GM19351 (cell line): Measurements from ENCODE around the gene IGLL1.

Experiments used
- ATAC-seq: cut with Tn5 transposase; IDR thresholded peaks from one replicate; pipeline ENCODE4 v1.9.1; 2021; ENCODE audit warnings: mild to moderate bottlenecking, moderate library complexity; ENCODE audit not compliant: unreplicated experiment

IGLL1 gene

DNA sequence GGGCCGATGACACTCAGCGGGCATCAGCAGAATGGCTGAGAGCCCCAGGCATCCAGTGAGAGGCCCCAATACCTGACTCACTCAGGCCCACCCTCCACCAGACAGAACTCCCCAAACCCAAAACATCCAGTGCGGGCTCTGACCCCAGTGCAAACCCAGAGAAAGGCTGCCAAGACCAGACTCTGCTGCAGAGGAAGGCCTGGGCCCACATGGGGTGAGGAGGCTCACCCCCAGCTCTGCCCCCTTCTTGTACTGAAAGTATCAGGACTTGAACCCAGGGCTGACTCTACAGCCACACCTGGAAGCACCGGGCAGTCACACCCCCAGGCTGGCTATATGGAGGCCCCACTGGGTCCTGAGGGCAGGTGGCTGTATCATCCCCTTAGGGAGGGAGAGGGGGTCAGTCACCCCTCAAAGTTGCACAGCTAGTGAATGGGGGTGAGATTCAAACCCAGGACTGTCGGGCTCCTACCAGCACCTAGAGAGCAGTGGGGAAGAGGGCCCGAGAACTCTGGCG lies 49.3 kb downstream of the IGLL1 start:
- no peak for ATAC-seq

DNA sequence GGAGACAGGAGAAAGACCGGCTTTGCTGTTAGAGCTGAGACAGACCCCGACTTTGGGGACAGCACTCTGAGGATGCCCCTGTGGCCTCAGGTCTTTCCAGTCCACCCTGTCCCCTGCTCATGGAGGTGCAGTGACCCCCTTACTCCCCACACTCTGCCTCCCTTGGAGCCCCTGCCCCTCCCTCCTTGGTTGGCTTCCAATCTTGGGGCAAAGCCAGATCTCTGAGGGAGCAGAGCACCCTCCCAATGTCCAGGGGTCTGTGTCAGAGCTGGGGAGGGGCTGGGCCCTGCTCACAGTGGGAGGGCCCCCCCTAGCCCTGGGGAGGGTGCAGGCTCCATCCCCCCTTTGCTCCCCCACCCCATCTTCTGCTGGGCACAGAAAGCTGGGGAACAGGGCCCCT lies 50.0 kb downstream of the IGLL1 start:
- ATAC-seq = no peak

DNA sequence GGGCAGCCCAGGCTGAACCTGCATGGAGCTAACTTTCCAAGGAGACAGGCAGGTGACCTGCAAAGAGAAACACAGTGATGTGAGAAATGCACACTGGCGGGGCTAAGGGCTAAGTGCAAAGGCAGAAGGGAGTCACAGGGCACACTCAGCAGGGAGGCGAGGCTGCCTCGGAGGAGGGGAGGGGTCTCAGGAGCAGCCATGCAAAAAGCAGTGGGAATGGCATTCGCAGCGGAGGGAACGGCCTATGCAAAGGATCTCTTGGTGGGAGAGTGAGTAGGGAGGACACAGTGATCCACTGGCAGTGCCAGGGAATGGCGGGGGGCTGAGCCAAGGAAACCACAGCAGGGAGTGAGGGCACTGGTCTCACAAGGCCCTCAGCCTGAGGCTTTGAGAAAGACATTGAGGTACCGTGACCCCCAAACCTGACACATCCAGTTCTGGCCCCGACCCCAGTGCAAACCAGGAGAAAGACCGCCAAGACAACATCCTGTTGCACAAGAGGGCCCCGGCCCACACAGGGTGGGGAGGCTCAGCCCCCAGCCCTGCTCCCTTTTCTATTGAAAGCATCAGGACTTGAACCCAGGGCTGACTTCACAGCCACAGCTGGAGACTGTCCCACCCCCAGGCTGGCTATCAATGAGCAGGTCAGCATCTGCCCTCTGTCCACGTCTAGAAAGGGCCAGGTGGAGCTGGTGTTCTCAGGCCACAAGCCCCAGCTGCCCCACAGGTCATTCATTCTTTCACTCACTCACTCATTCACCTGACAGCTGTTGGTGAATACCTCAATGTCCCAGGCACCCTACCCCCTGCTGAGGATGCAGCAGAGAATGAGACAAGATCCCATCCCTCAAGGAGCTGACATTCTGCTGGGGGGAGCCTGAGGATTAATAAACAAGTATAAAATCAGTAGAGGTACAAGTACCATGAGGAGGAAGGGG lies 50.7 kb downstream of the IGLL1 start:
- ATAC-seq = no peak

DNA sequence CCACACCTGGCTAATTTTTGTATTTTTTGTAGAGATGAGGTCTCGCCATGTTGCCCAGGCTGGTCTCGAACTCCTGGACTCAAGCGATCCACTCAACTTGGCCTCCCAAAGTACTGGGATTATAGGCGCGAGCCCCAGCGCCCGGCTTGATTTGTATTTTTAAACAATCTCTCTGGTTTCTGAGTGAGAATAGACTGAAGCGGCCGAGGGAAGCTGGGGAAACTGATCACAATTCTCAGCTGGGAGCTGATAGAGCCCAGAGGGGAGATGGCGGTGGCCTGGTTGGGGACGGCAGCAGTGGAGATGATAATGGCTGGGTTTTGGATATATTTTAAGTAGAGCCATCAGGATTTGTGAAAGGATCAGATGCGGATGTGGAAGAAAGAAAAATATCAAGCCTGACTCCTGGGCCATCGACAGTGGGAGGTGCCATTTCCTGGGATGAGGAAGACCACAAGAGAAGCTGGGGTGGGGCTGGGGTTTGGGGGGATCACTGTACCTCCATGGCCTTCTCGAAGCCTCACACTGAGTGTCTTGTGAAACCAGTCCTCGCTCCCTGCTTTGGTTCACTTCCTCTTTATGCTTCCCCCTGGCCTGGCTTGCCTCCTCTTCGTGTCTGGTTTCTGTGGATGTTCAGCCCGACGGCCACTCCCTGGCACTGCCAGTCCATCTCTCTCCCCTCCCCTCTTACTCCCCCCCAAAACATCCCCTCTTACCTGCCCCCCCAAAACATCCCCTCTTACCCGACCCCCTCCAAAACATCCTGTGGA lies 51.9 kb downstream of the IGLL1 start:
- no peak for ATAC-seq

DNA sequence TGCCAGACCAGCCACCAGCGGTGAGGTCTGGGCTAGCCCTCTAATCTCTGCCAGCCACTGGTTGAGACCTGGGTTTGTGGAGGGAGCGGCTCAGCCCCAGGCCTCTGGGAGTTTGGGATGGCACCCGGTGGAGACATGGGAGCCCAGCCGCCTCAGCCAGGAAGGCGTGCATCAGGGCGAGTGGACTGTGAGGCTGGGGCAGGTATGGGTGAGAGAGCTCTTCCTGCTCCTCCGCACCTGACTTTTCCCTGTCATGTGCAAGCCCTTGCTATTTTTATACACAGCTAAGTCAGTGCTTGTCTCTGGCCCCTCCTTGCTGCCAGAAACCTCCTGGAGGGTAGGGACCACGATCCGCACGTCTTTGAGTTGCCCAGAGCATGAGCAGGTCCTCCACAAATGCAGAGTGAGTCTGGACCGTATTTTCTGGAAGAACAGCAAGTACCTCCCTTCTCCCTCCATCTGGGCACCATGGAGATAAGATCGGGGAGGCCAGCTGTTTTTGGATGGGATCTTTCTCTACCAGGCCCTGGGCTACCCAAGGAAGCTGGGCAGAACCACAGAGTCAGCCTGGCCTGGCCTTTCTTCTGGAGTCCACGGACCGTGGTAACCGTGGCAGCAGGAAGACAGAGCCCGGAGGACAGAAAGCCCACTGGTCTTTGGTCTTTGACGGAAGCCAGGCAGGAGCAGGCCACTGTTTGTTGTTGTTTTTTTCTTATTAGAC lies 53.3 kb downstream of the IGLL1 start:
- ATAC-seq = no peak

DNA sequence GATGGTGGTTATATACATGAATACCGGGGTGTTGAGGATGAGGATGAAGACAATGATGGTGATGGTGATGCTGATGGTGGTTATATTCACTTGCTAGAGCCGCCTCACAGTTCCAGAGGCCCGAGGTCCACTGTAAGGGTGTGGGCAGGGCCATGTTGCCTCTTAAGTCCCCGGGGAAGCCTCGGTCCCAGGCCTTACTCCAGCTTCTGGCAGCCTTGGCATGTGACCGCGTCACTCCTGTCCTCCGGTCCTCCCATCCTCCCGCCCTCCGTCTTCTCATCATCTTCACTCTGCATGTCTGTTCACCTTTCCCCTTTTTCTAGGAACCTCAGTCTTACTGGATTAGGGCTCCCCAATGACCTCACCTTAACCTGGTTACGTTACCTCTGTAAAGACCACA lies 54.6 kb downstream of the IGLL1 start:
- no peak for ATAC-seq

DNA sequence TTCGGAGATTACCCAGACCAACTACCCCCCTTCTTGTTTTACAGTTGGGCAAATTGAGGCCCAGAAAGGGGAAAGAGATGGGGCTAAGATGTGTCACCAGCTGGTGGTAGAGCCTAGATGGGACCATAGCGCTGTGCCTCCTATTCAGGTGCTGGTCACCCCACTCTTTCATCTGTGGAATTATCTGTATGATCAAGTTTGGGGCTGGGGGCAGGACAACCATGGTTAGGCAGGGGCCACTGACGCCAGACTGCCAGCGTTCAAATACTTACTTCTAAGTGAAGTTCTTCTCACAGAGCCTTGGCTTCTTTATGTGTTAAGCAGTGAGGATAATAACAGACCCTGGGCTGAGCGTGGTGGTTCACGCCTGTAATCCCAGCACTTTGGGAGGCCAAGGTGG lies 55.9 kb downstream of the IGLL1 start:
- ATAC-seq = no peak

DNA sequence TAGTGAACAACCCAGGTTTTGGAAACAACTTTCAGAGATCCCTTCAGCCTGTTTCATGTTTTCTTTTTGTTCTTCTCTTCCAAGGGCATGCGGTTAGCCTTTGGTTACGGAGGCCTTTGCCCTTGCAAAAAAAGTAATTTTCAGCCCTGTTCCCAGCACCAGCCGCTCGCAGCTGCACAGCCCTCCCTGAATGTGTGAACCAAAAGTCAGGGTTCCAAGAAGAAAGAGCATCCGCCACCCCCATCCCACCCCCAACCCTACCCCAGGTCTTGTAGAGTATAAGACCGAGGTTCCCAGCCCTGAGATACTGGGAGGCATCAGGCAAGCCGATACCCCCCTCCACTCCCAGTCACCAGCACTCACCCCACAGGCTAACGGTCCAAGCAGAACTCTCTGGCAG lies 56.4 kb downstream of the IGLL1 start:
- ATAC-seq = no peak
